HG03442 (cell line): ENCODE results near the gene PGGT1B.

Experiments
- ATAC-seq: cut with Tn5 transposase; IDR thresholded peaks from one replicate; pipeline ENCODE4 v1.9.1; 2021; ENCODE audit warnings: mild to moderate bottlenecking, moderate library complexity; ENCODE audit not compliant: unreplicated experiment

Gene PGGT1B

DNA sequence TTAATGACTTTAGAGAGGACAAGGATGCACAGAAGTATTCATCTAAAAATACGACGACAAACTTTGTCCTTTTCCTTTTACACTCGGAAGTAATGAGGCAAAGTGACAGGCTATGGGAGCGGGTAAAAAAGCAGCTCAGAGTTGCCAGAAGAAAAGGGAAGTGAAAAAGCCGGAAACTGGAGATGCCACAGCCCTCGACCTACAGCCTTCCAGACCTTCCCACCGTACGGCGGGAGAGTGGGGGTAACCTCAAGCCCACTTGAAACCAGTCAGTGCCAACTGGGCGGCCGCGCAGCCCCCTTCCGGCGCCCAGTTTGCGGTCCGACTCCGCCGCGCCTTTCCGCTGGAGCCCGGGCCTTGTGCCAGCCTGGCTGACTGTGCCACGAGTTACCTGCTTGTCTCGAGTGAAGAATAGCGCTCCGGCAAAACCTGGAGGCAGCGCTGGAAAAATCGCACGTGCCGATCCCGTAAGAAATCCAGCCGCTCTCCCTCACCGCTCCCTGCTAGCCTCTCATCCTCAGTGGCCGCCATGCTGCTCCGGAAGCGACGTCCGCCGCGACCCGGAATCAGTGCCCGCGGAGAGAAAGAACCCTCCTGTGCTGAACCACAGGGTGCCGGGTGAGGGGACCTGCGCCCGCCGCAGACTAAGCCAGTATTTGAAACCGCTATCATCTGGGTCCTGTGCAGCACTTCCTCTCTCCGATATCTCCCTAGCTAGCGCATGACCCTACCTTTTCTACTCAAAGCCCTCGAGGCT, at the start of gene PGGT1B:
TSS of gene PGGT1B (minus strand) at position 557 of the 757 bp plus-strand sequence. CDS start at position 531, 26 bp downstream.
- peak; percentile 87 for ATAC-seq

DNA sequence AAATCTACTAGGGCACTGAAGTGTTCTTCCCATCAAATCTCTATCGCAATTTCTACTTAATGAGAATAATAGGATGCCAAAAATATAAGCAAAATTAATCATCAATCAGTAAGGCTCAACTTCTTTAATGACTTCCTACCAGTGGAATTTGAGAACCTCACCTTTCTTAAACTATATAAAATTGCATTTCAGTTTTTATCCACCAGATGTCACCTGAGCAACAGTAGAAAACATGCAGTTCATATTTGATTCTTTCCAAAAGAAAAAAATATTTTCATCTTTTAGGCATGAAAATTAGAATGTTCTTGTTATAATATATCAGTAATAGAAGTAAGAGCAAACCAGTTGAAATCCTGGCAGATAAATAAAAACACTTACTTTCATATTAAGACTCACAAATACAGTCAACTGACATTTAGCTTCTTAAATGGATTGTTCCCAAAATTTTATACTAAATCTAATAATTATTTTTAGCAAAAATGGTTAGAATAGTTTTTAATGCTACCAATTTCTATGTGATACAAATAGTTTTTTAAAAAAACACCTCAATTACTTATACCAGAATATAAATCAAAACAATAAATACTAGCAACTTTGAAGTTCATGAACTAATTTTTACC, 47.2 kb upstream of the PGGT1B start:
- no peak for ATAC-seq

DNA sequence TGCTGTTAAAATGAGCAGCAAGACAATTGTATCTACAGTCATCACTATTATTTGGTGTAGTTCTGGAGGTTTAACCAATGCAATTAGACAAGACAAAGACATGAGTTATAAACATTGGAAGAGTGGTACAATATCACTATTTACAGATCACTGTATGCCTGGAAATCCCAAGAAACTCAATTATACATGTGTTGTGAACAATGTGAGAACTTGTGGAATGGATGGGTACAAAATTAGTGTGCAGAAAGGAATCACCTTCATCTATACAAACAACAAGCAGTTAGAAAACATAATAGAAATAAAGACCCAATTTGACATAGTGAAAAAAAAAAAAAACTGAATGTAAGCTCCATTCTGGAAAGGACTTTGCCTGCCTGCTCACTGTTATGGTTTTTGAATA, 46.1 kb upstream of the PGGT1B start:
- no peak for ATAC-seq

DNA sequence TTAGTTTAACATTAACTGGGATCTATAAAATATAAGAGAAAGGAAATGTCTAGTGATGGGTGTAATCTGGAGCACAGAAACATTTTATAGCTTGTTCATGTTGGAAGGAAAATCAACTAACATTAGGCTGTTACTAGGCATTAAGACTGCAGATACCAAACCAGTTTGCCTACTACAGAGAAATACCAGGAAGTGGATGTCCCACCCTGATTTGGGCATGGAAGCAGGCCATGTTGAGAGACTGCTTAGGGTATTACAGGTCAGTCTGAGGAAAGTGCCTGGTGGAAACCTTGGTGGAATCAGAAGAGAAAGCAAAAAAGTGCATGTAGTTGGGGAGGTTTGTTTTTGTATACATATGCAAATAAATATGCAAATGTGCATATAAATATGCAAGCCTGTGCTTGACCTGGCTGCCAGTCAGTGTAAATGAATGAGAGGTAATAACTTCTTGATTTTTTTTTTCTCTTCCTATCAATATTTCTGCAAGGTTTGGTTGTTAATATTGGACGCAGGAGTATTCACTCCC, 43.4 kb upstream of the PGGT1B start:
- no peak for ATAC-seq

DNA sequence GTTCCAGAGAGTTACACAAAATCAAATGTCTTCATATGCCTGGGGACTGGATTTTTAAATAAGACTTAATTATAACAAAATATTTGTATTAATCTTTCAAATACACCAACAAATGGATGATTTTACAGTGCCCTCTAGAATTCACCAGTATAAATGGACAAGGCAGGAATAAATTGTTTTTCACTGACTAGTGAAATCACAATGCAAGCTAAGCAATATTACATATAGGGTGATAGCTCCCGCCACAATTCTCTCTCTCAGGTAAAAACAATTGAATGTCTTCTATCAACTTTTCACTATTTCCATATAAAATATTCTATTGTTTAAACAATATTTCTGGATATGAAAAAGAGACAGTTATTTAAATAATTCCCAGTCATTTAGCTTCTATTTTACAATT, 41.8 kb upstream of the PGGT1B start:
- ATAC-seq: no peak

DNA sequence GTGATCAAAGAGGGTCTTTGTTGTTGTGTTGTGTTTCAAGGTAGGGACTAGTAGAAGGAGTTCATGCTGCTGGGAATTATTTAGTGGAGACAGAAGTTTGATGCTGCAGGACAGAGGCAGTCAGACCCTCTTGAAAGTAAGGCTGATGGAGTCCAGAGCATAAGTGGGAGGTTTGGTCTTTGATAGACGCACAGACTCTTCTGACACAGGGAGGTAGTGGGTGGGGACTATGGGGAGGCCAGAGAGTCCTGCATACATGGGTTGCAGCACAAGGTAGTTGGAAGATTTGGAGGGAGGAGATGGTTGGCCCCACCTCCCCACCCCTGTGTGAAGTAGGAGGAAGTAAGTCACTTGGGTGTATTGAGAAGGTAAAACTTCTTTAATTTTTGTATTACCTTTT, 36.1 kb upstream of the PGGT1B start:
- ATAC-seq: no peak

DNA sequence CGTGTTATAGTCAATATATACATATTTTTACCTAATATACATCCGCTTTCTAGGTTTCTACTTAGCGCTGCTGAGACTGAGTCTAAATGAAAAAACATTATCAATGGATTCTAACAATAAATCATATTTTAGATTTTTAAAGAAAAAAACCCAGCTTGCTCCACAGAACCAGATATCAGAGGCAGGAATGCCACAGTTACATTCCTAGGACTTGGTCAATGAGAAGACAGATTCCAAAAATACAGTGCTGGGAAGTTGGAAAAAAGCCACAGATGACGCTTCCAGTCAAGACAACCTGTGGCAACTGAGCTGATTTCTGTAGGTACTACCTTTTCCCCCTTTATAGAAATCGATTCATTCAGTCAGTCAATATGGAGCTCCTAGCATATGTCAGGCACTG, 34.4 kb upstream of the PGGT1B start:
- ATAC-seq: no peak

DNA sequence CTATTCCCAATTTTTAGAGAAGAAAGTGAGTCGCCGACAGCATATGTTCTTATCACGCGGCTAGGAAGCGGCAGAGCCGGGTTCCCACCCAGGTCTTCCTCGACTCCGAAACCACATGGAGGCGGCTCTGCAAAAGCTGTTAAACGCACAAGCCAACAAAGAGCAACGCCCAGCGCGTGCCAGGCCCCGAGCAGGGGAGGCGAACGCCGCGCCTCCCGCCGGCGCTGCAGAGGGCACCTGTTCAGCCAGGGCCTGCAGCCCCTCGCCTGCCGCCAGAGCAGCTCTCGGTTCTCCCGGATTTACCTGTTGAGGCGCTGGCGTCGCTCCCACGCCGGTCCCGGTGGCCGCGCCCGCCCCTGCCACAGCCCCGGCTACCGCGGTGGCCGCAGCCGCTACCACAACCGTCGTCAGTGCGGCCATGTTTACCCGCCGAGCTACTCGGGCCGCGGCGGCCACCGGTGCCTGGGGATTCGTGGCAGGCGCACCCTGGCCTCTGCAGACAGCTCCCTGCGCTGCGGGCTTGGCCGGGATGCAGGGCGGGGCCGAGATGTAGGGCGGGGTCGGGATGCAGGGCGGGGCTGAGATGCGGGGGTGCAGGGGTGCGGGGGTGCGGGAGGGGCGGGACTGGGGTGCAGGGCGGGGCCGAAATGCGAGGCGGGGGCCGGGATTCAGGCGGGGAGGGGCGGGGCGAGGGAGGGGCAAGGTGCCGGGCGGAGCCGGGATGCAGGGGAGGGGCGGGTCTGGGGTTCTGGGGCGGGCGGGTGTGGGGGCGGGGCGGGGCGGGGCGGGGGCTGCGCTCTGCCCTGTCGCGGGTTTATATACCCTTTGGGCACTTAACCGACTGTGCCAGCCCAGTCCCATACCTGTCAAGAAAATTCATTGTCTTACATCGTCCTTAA, 33.7 kb upstream of the PGGT1B start, which contains the start of gene CCDC112:
TSS of gene CCDC112 (minus strand) at position 531 of the 899 bp plus-strand sequence. CDS start at position 420, 111 bp downstream.
- ATAC-seq: peak; percentile 82

DNA sequence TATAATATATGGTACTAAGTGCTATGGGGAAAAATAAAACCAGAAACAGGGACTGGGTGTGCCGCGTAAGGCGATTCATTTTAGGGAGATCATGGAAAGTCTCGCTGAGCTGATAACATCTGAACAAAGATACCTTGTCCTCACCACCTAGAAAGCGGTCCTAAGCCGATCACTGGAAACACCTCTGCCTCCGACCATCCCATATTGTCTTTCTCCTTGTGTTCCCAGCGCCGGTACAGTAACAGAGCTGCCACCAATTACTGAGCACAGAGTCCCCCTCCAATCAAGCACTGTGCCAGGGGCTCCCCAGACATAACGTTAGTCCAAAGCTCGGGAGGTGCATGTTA, 33.1 kb upstream of the PGGT1B start:
- ATAC-seq: no peak

DNA sequence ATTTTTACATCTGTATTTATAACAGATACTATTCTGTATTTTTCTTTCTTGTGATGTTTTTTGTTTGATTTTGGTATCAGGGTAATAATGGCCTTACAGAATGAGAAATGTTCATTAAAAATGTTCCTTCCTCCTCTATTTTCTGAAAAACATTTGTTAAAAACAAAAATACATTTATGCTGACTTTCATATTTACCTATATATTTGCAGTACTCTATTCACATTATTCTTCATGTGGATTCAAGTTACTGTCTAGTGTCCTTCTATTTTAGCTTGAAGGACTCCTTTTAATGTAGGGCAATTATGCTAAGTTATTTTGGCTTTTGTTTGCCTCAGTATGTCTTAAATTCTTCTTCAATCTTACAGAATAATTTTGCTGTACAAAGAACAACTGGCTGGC, 28.7 kb upstream of the PGGT1B start:
- no peak for ATAC-seq

DNA sequence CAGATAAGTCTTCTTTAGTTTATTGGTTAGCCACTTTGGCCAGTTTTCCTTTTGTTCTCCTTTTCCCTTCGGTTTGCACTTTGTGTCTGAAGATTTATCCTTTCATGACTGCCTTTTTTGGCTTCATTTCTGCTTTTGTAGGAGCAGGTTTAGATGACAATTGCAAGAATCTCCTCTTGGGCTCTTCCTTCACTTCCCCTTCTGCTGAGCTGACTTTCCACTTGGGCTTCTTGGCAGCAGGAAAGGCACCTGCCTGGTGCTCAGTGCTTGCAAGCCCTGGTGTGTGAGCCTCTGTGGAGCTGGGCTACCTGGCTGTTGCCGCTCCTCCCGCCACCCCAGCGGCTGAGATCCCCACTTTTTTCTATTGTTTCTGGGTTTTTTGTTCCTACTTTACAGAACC, 26.4 kb upstream of the PGGT1B start:
- ATAC-seq: no peak

DNA sequence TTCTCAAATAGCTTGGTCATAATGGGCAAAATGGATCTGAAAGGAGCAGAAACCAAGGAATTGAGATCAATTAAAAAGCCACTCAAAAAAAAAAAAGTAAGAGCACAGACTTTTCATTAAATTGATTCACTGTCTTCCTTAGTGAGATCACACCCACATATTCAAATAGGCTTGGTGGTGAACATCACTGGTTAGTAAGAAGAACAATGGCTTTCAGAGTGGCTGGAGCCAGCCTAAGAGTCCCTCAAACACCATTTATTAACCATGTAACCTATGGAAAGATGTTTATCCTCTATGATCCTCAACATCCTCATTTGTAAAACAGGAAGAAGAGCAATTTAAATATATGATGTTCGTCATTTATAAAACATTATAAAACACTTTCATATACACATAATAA, 21.3 kb upstream of the PGGT1B start:
- ATAC-seq: no peak

DNA sequence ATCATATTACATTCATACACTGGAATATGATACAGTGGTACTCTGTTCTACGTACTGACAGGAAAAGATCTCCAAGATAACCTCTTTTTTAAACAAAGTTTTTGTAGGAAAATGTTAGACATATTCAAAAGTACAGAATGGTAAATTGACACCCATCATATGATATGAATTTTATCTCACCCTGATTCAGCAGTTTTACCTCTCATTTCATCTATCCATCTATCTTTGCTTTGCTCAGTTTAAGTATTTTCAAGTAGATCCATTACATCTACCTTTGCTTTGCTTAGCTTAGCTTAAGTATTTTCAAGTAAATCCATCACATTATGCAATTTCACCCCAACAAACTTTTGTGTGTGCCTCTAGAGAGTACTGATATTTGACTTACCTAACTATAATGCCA, 19.5 kb upstream of the PGGT1B start:
- no peak for ATAC-seq

DNA sequence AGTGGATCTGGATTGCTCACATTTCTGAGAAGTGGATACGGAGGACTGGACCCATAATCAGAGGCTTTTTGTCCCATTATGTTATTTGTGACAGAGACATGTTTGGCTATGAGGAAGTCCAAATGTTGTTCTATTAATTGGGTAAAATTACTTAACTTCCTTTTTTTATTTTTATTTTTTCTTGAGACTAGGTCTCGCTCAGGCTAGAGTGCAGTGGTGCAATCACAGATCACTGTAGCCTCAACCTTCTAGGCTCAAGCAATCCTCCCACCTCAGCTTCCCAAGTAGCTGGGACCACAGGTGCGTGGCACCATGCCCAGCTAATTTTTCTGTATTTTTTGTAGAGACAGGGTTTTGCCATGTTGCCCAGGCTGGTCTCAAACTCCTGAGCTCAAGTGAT, 11.9 kb upstream of the PGGT1B start:
- no peak for ATAC-seq

DNA sequence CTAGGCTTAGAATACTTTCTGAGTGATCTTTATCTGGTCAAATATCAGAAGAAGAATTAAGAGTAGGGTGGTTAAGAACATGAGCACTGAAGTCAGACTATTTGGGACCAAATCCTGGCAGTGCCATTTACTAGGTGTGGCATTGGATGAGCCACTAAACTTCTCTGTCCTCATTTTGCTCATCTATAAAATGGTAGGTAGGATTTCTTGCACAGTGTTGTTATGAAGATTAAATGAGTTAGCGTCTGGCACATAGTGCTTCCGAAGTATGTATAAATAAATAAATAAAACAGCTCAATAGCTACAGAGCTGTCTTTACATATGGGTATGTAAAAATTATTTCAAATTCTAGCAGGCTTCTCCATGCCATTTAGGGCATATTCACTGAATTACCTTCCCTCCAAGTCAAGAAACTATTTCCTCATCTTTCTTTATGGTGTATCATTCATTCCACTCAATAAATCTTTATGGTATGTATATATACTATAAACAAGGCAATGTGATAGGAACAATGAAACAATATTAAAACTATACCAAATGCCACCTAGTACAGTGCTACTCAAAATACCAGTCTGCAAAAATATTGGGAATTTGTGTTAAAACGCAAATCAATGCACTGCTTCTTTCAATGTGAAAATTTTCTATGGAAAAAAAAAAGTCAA, 9.8 kb upstream of the PGGT1B start:
- no peak for ATAC-seq

DNA sequence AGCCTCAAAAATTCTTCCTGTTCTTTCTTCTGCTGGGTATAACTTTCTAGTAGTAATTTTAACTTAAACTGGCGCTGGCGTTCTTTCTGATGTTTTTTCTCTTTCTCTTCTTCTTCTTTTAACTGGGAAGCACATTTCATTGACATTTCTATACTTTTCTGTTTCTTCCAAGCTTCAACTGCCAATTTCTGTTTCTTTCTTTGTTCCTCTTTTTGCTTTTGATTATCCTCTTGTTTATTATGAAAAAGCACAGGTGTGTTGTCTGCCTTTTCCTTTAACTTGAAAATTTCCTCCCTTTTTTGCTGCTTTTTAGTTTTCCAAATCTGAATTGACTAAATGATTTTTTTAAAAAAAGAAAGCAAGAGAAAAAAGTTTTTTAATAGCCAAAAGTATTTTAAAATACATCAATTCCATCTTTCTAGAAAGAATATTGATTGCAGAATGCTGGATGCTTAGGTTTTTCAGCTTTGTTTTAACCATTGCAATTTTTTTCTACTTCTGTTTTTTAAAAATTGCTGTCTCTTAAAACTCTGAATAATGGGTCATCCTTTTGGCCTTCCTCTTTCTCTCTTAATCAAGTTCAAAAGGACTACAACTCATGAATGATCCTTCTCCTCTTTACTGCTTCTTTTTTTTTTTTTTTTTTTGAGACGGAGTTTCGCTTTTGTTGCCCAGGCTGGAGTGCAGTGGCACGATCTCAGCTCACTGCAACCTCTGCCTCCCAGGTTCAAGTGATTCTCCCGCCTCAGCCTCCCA, 8.8 kb upstream of the PGGT1B start:
- no peak for ATAC-seq

DNA sequence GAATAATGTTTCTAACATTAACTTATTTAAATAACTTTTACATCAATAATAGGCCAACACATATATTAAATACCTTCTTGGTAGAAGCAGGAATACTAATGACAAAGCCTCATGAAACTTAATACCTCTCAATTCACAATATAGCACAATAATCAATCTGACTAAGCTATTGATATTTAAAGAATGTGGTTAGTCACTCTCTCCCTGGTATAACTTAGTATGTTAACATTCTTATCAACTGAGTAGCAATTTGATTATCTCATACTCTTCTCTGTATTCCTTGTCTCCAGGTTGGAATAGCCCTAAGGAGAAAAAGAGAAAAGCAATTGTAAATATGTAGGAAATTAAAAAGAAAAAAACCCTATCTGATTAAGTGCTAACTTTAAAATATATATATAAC, 4.9 kb upstream of the PGGT1B start:
- ATAC-seq: no peak

DNA sequence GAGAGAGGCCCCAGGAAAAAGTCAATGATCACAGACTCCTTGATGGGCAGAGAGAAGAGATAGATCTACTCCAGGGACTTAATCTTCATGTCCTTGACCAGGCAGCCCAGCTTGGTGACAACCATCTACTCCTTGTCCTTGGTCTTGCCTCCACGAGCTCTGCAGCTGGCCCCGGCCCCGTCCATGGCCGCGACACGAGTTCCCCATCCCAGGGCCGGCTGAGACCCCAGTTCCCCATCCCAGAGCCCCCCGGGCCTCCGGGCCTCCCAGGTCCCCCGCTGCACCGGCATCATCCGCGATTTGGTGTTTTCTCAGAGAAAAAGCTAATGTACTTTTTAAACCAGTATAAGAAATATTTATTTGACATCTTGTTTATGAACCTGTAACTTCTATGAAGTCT, 2.5 kb upstream of the PGGT1B start:
- ATAC-seq: no peak

DNA sequence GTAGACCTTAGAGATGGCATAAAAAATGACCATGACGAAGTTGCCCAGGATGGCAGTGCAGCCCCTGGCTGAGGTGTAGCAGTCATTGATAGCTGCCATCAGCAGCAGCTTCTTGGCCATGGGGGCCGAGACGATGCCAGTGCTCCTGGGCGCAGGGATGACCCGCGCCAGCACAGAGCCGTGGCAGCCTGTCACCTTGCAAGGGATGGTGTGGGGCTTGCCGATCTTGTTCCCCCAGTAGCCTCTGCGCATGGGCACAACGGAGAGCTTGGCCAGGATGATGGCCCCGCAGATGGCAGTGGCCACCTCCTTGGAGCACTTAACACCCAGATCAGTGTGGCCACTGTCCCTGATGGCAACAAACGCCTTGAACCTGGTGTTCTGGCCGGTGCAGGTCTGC, 2.1 kb upstream of the PGGT1B start:
- no peak for ATAC-seq

DNA sequence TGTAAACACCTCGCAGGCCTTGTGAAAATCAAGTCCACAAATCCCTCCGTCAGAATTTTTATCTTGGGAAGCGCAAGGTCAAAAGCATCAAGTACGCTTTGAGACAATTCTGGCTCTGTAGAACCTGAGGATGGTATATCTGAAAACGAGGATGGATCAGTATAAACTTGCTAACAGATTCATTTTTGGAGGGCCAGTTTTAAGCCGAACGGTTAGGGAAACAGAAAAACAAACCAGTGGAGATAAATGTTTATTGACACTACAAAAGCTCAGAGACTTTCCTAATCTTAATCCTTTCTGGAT, 352 bp upstream of the PGGT1B start:
- ATAC-seq: no peak

DNA sequence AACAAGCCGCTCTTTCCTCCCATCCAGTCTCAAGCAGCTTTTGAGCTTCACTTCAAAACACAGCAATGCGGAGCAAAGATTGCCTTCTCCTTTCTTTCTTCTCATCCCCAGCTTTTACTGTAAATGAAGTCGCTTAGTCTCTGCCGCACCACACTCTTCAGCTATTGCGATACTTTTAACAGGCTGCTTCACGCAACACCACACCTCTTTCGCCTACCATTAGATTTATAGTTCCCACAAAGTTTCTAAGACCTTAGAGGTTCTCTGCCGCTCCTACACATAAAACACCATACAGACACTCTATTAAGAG, 711 bp downstream of the PGGT1B start:
- ATAC-seq: peak; percentile 30
